Uterus (tissue), 4 donors: ENCODE data around the gene PRSS3. TPM values are rescaled to one million over a fixed set of nuclear protein-coding genes. Genes with fewer than 3 reads are reported as not detected.
"Not testable (repeated sequence)": the region's sequence is repeated elsewhere in the genome, so short reads cannot be mapped to it uniquely, and the experiment has no call there.

Experiments
- DNase-seq, 2 donors: peaks; one replicate each; pipeline ENCODE4 v3.0.0-alpha.2; 2019 to 2020
- H3K27ac ChIP-seq, 2 donors: fragments of 200-600 bp; sonication (generic); 1 replicate in 1 of 2; 2 replicates in 1 of 2; pipeline ENCODE4 v1.5.1; 2016 to 2018
- H3K27me3 ChIP-seq, 2 donors: fragments of 200-600 bp; sonication (generic); one replicate each; pipeline ENCODE4 v1.5.1; 2018 to 2019; ENCODE audit warnings: control low read depth in 1 of 2
- H3K36me3 ChIP-seq, 2 donors: fragments of 200-600 bp; sonication (generic); one replicate each; pipeline ENCODE4 v1.5.1; 2019; ENCODE audit warnings: control low read depth in 1 of 2
- H3K4me1 ChIP-seq, 2 donors: fragments of 200-600 bp; sonication (generic); one replicate each; pipeline ENCODE4 v1.5.1; 2018 to 2019; ENCODE audit warnings: control low read depth in 1 of 2
- H3K4me3 ChIP-seq, 2 donors: fragments of 200-600 bp; sonication (generic); 1 replicate in 1 of 2; 2 replicates in 1 of 2; pipeline ENCODE4 v1.5.1; 2018 to 2019; ENCODE audit warnings: mild to moderate bottlenecking in 1 of 2
- H3K9me3 ChIP-seq, 2 donors: fragments of 200-600 bp; sonication (generic); one replicate each; pipeline ENCODE4 v1.5.1; 2019; ENCODE audit warnings: control low read depth in 1 of 2
- CTCF ChIP-seq, 4 experiments: fragments of 200-600 bp in 2 of 4; fragments of 450-650 bp in 2 of 4; sonication (generic) in 2 of 4; IDR thresholded peaks; one replicate each; pipeline ENCODE4 v1.5.1; 2016 to 2019; ENCODE audit warnings: antibody characterized with exemption in 4 of 4, mild to moderate bottlenecking in 2 of 4, moderate library complexity in 1 of 4
- POLR2A ChIP-seq, 2 donors: fragments of 450-650 bp; IDR thresholded peaks; one replicate each; pipeline ENCODE4 v1.6.1; 2016; ENCODE audit warnings: antibody characterized with exemption in 2 of 2, mild to moderate bottlenecking in 1 of 2, moderate library complexity in 1 of 2
- intact Hi-C: fragments of 100-400 bp; cut with DNase I; formaldehyde crosslinking; loops from one replicate; pipeline ENCODE4 v1.15.1; 2023; ENCODE audit warnings: low total_unique reads
- total RNA-seq, 4 donors: library from RNA; depleted of rRNA in 3 of 4; stranded (reverse); fragments of >200 nt in 3 of 4; gene quantifications; one replicate each; pipeline versions ENCODE4 v1.1.0 to v1.2.4, GENCODE V29; 2014 to 2023
- donor health status: DM: yes; HTN: yes; CAD: no.

Gene PRSS3
- total RNA-seq, 4 donors from 2014 or later: not detected

- Histone ChIP-seq H3K27ac (no peak overlapping the region), H3K9me3 (no peaks in the 10 kb centered on the region), H3K4me1 (no peaks in the 10 kb centered on the region), H3K4me3 (no peak overlapping the region), H3K27me3 (no peaks in the 10 kb centered on the region), H3K36me3 (no peaks in the 10 kb centered on the region)
- intact Hi-C loops: no loop called here
- DNase-seq: no peak
- TF ChIP-seq POLR2A (IDR thresholded peaks at IDR 0.05): no peak
- no peak for TF ChIP-seq CTCF (IDR thresholded peaks at IDR 0.05)
These were observed 12.8 kb upstream of the PRSS3 start for GRCh38 chr9:33782395-33783152.

GRCh38 chr9:33785914-33786313 lies 9.4 kb upstream of the PRSS3 start:
- Histone ChIP-seq H3K4me1 (no peaks in the 10 kb centered on the region), H3K36me3 (no peaks in the 10 kb centered on the region), H3K27ac (no peak overlapping the region), H3K9me3 (no peaks in the 10 kb centered on the region), H3K27me3 (no peaks in the 10 kb centered on the region), H3K4me3 (no peak overlapping the region)
- intact Hi-C loops: no loop called here
- DNase-seq: no peak
- no peak for TF ChIP-seq POLR2A (IDR thresholded peaks at IDR 0.05)
- no peak for TF ChIP-seq CTCF (IDR thresholded peaks at IDR 0.05)

GRCh38 chr9:33786681-33787080 lies 8.7 kb upstream of the PRSS3 start:
- Histone ChIP-seq H3K9me3 (no peaks in the 10 kb centered on the region), H3K27ac (no peak overlapping the region), H3K36me3 (no peaks in the 10 kb centered on the region), H3K27me3 (no peaks in the 10 kb centered on the region), H3K4me3 (no peak overlapping the region), H3K4me1 (no peaks in the 10 kb centered on the region)
- intact Hi-C loops: no loop called here
- TF ChIP-seq CTCF (IDR thresholded peaks at IDR 0.05) (no peak), POLR2A (IDR thresholded peaks at IDR 0.05) (no peak)
- no peak for DNase-seq

GRCh38 chr9:33787839-33788238 lies 7.5 kb upstream of the PRSS3 start:
- no peak overlapping the region for H3K27ac ChIP-seq
- no peaks in the 10 kb centered on the region for H3K27me3 ChIP-seq
- TF ChIP-seq CTCF (IDR thresholded peaks at IDR 0.05) (no peak), POLR2A (IDR thresholded peaks at IDR 0.05) (no peak)
- no peaks in the 10 kb centered on the region for H3K36me3 ChIP-seq
- intact Hi-C loops: no loop called here
- no peaks in the 10 kb centered on the region for H3K9me3 ChIP-seq
- DNase-seq: no peak
- no peaks in the 10 kb centered on the region for H3K4me1 ChIP-seq
- no peak overlapping the region for H3K4me3 ChIP-seq

DNA sequence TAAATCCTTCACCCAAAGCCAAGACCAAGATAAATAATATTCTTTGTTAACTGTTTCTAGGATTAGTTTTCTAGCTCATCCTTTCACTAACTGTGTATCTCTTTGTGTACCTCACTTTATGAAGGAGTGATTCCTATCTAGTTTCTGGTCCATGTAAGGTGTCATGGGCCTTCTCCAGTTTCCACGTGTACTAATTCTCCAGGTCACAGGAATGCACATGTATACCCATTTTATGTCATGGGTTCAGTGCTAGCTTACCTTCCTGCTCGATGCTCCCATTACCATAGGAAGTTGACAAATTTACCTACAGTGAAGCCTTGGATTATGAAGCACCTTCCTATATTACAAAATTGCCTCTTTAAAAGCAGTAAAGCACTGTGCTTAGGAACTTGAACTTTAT lies 5.9 kb upstream of the PRSS3 start:
- H3K36me3 ChIP-seq, H3K9me3 ChIP-seq, H3K4me3 ChIP-seq, DNase-seq, intact Hi-C loops, H3K4me1 ChIP-seq, H3K27ac ChIP-seq, H3K27me3 ChIP-seq: not testable (repeated sequence)

- Histone ChIP-seq H3K4me3 (no peak overlapping the region), H3K4me1 (no peaks in the 10 kb centered on the region), H3K27me3 (no peaks in the 10 kb centered on the region), H3K27ac (no peak overlapping the region), H3K9me3 (no peaks in the 10 kb centered on the region), H3K36me3 (no peaks in the 10 kb centered on the region)
- TF ChIP-seq CTCF (IDR thresholded peaks at IDR 0.05): no peak
- TF ChIP-seq POLR2A (IDR thresholded peaks at IDR 0.05): no peak
- intact Hi-C loops: no loop called here
- DNase-seq: no peak
These were observed 4.2 kb upstream of the PRSS3 start for GRCh38 chr9:33791117-33791516.

- H3K9me3 ChIP-seq, intact Hi-C loops, H3K36me3 ChIP-seq, H3K27me3 ChIP-seq, H3K27ac ChIP-seq, H3K4me1 ChIP-seq, H3K4me3 ChIP-seq, DNase-seq: not testable (repeated sequence)
These were observed 1.9 kb upstream of the PRSS3 start for GRCh38 chr9:33793496-33793895.
